Gastrocnemius medialis (tissue), 4 donors: ENCODE results near the gene RAB22A.

Experiments used
- POLR2A ChIP-seq, 2 donors: fragments of 450-650 bp; IDR thresholded peaks; one replicate each; pipeline ENCODE4 v1.6.1; 2017; ENCODE audit warnings: antibody characterized with exemption in 2 of 2, mild to moderate bottlenecking in 2 of 2, moderate library complexity in 2 of 2
- TF ChIP-seq, protein P1 (sequence below), 5 experiments: fragments of 450-650 bp in 3 of 5; fragments of 200-600 bp in 2 of 5; sonication (generic) in 2 of 5; IDR thresholded peaks in 4 of 5; conservative IDR thresholded peaks in 1 of 5; 1 replicate in 4 of 5; 2 replicates in 1 of 5; pipeline ENCODE4 v1.5.1; 2016 to 2019; ENCODE audit warnings: antibody characterized with exemption in 5 of 5, mild to moderate bottlenecking in 3 of 5, moderate library complexity in 3 of 5

DNA sequence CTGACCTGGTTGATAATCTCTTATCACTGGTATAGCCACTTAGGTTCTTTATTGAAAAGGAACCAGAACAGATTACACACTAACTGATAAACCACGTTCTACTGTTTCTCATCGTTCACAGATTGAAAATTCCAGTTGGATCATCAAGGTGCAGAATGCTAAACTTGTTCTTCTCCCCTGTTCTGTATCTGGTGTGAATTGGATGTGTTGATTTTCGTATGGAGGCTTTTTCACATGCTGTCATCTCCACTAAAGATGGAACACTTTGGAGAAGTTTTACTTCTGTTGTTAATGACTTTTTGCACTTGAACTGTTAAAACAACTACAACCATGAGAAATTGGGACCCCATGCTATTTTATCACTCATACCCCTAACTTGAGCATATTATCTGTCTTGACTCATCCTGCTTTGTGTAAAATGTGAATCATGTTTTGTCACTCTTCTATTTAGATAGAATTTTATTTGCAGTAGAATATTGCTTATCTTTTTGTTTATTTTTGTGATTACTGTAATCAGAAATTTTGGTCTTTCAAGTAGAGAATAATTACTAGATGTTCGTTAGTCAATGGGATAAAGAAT is 97.0 kb downstream of the RAB22A start:
- TF ChIP-seq, protein P1, sequence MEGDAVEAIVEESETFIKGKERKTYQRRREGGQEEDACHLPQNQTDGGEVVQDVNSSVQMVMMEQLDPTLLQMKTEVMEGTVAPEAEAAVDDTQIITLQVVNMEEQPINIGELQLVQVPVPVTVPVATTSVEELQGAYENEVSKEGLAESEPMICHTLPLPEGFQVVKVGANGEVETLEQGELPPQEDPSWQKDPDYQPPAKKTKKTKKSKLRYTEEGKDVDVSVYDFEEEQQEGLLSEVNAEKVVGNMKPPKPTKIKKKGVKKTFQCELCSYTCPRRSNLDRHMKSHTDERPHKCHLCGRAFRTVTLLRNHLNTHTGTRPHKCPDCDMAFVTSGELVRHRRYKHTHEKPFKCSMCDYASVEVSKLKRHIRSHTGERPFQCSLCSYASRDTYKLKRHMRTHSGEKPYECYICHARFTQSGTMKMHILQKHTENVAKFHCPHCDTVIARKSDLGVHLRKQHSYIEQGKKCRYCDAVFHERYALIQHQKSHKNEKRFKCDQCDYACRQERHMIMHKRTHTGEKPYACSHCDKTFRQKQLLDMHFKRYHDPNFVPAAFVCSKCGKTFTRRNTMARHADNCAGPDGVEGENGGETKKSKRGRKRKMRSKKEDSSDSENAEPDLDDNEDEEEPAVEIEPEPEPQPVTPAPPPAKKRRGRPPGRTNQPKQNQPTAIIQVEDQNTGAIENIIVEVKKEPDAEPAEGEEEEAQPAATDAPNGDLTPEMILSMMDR (IDR thresholded peaks at IDR 0.05 in 4 of 5, conservative IDR thresholded peaks at IDR 0.05 in 1 of 5) = no peak
- no peak for TF ChIP-seq POLR2A (IDR thresholded peaks at IDR 0.05)
